ENCODE measurements around the gene NHSL2. TPM values are rescaled to one million over a fixed set of nuclear protein-coding genes. Genes with fewer than 3 reads are reported as not detected.

NHSL2 gene
- polyA plus RNA-seq, 1 of the 3 experiments (the other 2 are of a cell fraction), result 0.61 TPM

DNA sequence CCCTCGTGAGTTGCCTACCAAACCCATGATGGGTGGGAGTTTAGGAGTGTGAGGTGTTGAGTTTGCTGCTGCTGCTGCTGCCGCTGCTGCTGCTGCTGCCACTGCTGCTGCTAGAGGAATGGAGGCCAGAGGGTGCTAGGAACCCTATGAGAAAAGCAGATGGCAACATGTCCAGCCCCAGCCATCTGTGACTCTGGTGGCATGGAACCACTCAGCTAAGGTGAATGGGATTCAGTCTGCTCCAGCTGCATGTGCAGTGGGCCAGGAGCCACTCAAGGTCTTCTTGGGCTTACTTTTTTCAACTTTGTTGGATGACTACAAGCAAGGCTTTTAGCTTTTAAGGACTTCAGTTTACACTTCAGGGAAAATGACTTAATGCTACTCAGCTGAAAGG lies 117.3 kb downstream of the NHSL2 start:
- Histone ChIP-seq H3F3A (replicated peaks; ENCODE audit: insufficient read depth) (peaks cover 21% of the 10 kb centered on the region), H3K79me2 (ENCODE audit: insufficient read depth) (no peaks in the 10 kb centered on the region), H4K20me1 (ENCODE audit: insufficient read depth) (peaks cover 12% of the 10 kb centered on the region), H3K4me1 (ENCODE audit: control insufficient read depth in 1 of 2, insufficient read depth in 2 of 2, low read depth in 1 of 2, low read length in 1 of 2) (peaks cover 18 to 33% of the 10 kb centered on the region in 2 experiments), H3K36me3 (replicated peaks in 1 of 2; ENCODE audit: control insufficient read depth in 1 of 2, insufficient read depth in 2 of 2, low read length in 1 of 2) (no peaks in the 10 kb centered on the region), H3K27me3 (ENCODE audit: insufficient read depth) (0 out of 2 replicates have a peak, but pooled peaks cover 9% of the 10 kb centered on the region), H3K4me3 (ENCODE audit: low read depth in 2 of 2, low read length in 1 of 2) (no peak overlapping the region), H3K9me3 (no peaks in the 10 kb centered on the region), H3K27ac (ENCODE audit: low read depth in 2 of 2, low read length in 1 of 2) (no peak overlapping the region), H3K9me2 (no peaks in the 10 kb centered on the region), H2AFZ (ENCODE audit: low read depth) (no peak overlapping the region), H3K9ac (no peak overlapping the region), H3K4me2 (no peak overlapping the region)
- 67% methylated on average over 1 of the region's 2 CpGs for WGBS (ENCODE audit: low lambda C conversion rate)
- TF ChIP-seq EP300 (IDR thresholded peaks at IDR 0.05; ENCODE audit: borderline replicate concordance in 1 of 2, low read depth in 1 of 2, low read length in 1 of 2), result no peak
- TF ChIP-seq MAX (IDR thresholded peaks at IDR 0.05; ENCODE audit: low read depth), result no peak
- no peak for TF ChIP-seq NFIC (IDR thresholded peaks at IDR 0.05; ENCODE audit: borderline replicate concordance)
- TF ChIP-seq POLR2AphosphoS5 (IDR thresholded peaks at IDR 0.05; ENCODE audit: low read depth, low read length), result no peak
- no peak for TF ChIP-seq JUND (IDR thresholded peaks at IDR 0.05)
- TF ChIP-seq TAF1 (IDR thresholded peaks at IDR 0.05; ENCODE audit: borderline replicate concordance, low read depth, low read length), result no peak
- ChIA-PET POLR2A (no interaction called here), CTCF (interaction anchor here (1.2 to 9.0 kb wide), 4 partner anchors 8 to 99 kb away, joined by 3 to 84 read pairs (median 20); no protein-coding TSS in a partner anchor)
- no peak for DNase-seq

- Histone ChIP-seq H3K4me1 (ENCODE audit: control insufficient read depth in 1 of 2, insufficient read depth in 2 of 2, low read depth in 1 of 2, low read length in 1 of 2) (peaks cover 18 to 33% of the 10 kb centered on the region in 2 experiments), H3F3A (replicated peaks; ENCODE audit: insufficient read depth) (peaks cover 21% of the 10 kb centered on the region), H3K27ac (ENCODE audit: low read depth in 2 of 2, low read length in 1 of 2) (peak overlapping the region; percentile 61 to 78; a peak in 3 of 4 replicates), H4K20me1 (ENCODE audit: insufficient read depth) (peaks cover 12% of the 10 kb centered on the region), H3K27me3 (ENCODE audit: insufficient read depth) (0 out of 2 replicates have a peak, but pooled peaks cover 9% of the 10 kb centered on the region), H3K4me3 (ENCODE audit: low read depth in 2 of 2, low read length in 1 of 2) (no peak overlapping the region), H3K9ac (no peak overlapping the region), H3K4me2 (peak overlapping the region; percentile 78), H3K9me3 (no peaks in the 10 kb centered on the region), H3K9me2 (no peaks in the 10 kb centered on the region), H3K36me3 (replicated peaks in 1 of 2; ENCODE audit: control insufficient read depth in 1 of 2, insufficient read depth in 2 of 2, low read length in 1 of 2) (no peaks in the 10 kb centered on the region), H3K79me2 (ENCODE audit: insufficient read depth) (no peaks in the 10 kb centered on the region), H2AFZ (ENCODE audit: low read depth) (no peak overlapping the region)
- WGBS (ENCODE audit: low lambda C conversion rate), result 81% methylated on average over 6 of the region's 6 CpGs
- POLR2A ChIA-PET, result interaction anchor here (0.9 to 1.5 kb wide), 3 partner anchors 20 to 97 kb away, joined by 3 to 4 read pairs (median 3); no protein-coding TSS in a partner anchor
- DNase-seq, result no peak
- CTCF ChIA-PET, result interaction anchor here (0.6 to 9.0 kb wide), 9 partner anchors 9 to 111 kb away, joined by 3 to 84 read pairs (median 4); no protein-coding TSS in a partner anchor
- TF ChIP-seq PBX3 (IDR thresholded peaks at IDR 0.05) (no peak), NFIC (IDR thresholded peaks at IDR 0.05; ENCODE audit: borderline replicate concordance) (no peak), RAD21 (IDR thresholded peaks at IDR 0.05; ENCODE audit: low read length) (no peak), FOXM1 (IDR thresholded peaks at IDR 0.05; ENCODE audit: low read depth) (no peak), CTCF (IDR thresholded peaks at IDR 0.05) (no peak), GATA2 (CRISPR knock-in tag; IDR thresholded peaks at IDR 0.05) (no peak), CHD2 (IDR thresholded peaks at IDR 0.05; ENCODE audit: low read length, partially characterized antibody) (no peak), MXI1 (IDR thresholded peaks at IDR 0.05; ENCODE audit: low read depth, low read length) (no peak), EZH2phosphoT487 (IDR thresholded peaks at IDR 0.05; ENCODE audit: borderline replicate concordance, low read depth) (no peak), REST (IDR thresholded peaks at IDR 0.05; ENCODE audit: low read depth, low read length) (no peak), TAF1 (IDR thresholded peaks at IDR 0.05; ENCODE audit: borderline replicate concordance, low read depth, low read length) (no peak)
- TF ChIP-seq, protein P1, sequence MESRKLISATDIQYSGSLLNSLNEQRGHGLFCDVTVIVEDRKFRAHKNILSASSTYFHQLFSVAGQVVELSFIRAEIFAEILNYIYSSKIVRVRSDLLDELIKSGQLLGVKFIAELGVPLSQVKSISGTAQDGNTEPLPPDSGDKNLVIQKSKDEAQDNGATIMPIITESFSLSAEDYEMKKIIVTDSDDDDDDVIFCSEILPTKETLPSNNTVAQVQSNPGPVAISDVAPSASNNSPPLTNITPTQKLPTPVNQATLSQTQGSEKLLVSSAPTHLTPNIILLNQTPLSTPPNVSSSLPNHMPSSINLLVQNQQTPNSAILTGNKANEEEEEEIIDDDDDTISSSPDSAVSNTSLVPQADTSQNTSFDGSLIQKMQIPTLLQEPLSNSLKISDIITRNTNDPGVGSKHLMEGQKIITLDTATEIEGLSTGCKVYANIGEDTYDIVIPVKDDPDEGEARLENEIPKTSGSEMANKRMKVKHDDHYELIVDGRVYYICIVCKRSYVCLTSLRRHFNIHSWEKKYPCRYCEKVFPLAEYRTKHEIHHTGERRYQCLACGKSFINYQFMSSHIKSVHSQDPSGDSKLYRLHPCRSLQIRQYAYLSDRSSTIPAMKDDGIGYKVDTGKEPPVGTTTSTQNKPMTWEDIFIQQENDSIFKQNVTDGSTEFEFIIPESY (IDR thresholded peaks at IDR 0.05; ENCODE audit: borderline replicate concordance, low read depth), result no peak
These were observed 118.2 kb downstream of the NHSL2 start for GRCh38 chrX:72028701-72029470.
